GM18951 (cell line): Measurements from ENCODE around the gene GRIK4.

Source experiments
- POLR2A ChIP-seq: IDR thresholded peaks from 4 replicates; pipeline ENCODE4 v1.6.1; 2011; ENCODE audit warnings: mild to moderate bottlenecking; ENCODE audit not compliant: insufficient read length, insufficient read depth; ENCODE audit errors: extremely low read depth
- in situ Hi-C: fragments of 300-500 bp; cut with MboI; formaldehyde crosslinking; loops from one replicate; pipeline ENCODE4 v1.12.0; 2022; ENCODE audit warnings: low sequenced_read_pairs, mixed read lengths, inconsistent platforms; ENCODE audit not compliant: unreplicated experiment

The GRIK4 gene

DNA sequence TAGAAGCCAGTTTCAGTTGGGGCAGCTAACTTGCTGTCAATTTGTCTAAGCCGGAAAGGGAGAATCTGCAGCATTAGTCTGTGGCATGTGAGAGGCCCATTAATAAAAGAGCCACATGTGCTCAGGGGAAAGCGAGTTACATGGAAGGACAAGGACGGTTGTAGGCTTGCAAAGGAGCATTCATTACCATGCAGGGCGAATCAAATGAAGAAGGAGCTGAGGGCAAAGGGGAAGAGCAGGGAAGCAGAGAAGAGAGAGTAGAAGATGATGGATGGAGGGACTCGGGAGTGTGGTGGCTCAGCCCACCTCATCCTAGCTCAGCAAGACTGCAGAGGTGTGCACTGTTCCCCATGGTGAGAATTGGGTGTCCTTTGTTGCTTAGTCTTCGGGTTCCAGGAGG, 359.6 kb downstream of the GRIK4 start:
- in situ Hi-C loops: no loop called here
- TF ChIP-seq POLR2A: no peak

DNA sequence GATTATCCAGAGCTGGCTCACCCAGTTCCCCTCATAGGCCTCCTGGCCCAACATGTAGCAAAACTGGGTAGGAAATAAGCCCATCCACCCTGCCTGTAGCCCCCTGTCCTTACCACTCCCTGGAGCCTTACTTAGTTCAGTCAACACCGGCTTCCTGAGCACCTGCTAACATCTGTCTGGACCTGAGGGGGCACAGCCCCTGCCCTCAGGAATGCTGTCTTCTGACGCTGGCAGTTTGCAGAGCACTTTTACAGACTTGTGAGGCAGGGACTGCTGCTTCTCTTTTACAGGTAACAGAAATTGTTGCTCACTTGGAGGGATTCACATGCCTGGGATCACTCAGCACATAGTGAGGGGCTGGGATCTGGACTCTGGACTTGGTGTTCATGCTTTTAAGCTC, 360.4 kb downstream of the GRIK4 start:
- in situ Hi-C loops: no loop called here
- no peak for TF ChIP-seq POLR2A

DNA sequence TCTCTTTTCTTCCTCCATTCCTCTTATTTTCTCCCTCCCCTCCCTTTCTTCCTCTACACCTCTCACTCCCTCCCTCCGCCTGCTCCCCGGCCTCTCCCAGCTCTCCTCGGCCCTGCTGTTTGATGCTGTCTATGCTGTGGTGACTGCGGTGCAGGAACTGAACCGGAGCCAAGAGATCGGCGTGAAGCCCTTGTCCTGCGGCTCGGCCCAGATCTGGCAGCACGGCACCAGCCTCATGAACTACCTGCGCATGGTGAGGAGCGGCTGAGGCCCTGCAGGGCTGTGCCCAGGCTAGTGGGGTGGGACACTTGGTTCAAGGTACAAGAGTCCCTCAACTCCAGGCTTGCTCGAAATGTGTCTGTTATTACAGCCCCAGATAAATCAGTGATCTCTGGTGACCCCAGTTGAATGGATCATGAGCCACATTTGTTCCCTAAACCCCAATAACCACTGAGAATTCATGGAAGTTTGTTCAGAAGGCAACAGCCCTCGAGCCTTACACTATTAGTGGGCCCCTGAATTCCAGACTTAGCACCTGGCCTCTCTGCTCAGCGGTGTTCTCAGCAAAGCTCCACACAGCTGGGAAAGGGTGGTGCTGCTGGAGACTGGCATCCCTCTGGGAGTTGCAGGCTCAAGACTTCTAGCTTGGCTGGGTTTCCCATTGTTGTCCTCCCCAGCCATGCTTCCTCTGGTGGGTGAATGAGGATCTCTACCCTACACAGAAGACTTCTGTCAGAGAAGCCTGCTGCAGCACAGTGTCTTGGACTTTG, 362.6 kb downstream of the GRIK4 start:
- TF ChIP-seq POLR2A: no peak
- in situ Hi-C loops: no loop called here

DNA sequence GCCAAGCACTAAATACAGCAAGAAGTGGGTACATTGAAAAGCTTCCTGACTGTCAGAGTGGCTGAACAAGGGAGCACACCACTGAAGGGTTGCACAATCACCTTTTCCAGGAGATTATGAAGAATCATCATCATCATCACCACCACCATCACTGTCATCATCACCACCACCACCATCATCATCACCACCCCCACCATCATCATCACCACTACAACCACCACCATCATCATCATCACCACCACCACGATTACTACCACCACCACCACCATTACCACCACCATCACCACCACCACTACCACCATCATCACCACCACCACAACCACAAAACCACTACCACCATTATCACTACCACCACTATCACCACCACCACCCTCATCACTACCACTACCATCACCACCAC, 364.4 kb downstream of the GRIK4 start:
- in situ Hi-C loops: no loop called here
- no peak for TF ChIP-seq POLR2A

DNA sequence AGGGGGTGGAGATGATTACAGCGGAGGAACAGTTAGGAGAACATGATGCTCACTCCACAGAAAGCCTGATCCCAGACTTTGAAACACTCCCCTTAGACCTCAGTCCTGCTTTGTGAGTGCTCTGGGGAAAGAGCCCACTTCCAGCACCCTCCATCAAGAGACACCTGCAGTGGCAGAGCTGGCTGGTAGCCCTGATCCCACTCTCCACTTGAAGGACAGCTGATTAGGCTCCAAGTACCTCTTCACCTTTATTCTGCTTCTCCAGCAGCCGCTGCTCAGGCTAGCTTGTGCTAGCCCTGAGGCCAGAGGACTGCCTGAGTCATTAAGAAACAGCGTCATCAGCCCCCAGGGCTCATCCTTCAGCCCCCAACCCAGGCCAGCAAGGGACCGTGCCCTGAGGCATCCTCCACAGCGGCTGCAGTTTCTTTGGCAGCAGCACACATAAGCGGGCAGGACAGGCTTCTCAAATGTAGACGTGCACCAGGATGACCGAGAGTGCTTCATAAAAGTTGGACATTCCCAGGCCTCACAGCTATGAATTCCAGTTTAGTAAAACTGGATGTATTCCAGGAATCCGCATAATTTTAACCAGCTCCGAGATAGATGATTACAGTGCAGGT, 366.3 kb downstream of the GRIK4 start:
- no peak for TF ChIP-seq POLR2A
- in situ Hi-C loops: no loop called here

DNA sequence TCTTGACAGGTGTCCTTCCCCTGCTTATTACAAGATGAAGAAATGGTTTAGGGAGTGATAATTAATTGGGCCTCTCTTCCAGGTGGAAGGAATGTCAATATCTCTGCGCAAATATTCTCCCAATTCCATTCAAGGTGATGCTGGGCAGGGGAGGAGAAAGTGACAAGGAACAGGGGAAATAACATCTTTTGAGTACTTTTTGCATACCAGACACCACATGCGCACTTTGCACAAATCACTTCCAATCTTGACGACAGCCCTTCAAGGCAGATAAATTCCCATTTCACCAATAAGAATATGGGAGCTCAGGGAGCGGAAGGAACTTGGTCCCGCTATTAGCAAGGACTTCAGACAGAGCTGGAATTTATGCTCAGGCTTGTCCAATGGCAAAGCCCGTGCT, 367.2 kb downstream of the GRIK4 start:
- no peak for TF ChIP-seq POLR2A
- in situ Hi-C loops: no loop called here

DNA sequence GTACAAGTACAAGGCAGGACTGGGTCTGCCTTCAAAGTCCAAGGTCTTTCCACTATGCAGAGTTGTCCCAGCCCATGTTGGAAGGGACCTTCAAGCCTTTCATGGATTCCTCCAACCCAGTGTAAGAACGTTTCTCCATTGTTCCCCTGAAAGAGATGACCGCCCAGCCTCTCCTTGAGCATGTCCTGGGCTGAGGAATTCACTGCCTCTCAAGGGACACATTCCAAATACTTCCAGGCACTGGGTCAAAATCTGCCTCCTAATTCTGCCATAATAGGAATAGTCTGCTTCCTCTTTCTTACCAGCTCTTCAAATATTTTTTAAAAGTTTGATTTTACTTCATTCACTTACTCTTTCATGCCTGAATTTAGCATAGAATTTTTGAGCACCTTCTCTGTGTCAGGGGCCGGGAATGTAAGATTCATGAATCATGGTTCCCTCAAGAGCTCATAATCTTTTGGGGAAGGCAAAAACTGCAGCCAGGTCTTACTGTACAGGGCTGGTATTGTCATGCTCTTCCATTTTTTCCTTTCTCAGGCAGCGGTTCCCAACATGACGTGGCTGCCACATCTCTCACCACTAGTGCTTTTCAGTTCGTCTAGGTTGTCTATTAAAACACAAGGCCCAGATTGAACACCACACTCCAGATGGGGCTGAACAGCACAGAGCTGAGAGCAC, 369.1 kb downstream of the GRIK4 start:
- TF ChIP-seq POLR2A: no peak
- in situ Hi-C loops: no loop called here

DNA sequence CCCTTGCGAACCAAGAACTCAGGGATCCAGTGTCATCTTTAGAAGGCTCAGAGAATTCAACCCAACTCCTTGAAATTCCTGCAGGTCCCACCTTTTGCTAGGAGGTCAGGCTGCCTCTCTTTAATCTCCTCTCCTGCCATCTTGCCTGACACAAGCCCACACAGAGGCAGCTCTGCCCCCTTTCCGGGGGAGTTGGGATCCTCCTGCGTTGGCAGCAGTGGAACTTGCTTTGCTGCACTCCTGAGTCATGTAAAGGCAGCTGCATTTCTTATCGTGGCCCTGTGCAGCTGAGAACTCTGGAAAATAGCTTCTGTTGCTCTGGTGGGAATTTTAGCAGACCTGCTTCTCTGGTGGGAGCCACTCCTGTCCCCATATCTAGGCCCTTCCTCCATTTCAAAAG, 370.0 kb downstream of the GRIK4 start:
- in situ Hi-C loops: no loop called here
- TF ChIP-seq POLR2A: no peak

DNA sequence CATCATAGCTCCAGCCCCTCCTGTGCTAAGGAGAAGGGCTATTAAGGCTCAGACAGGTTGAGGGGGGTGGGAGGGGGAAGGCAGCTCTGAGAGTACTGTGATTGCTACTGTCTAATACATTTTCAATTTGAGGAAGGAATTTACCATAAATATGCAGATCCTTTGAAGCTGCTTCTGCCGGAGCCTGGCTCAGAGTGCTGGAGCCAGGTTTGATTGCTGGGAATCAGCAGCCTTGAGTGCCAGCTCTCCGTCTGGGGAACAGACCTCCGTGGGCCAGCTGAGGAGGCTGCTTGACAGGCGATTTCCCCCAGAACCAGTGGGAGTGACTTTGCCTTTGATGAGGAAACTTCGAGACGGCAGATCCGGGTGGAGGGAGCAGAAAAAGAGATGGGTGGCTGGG, 370.6 kb downstream of the GRIK4 start:
- TF ChIP-seq POLR2A: no peak
- in situ Hi-C loops: no loop called here

DNA sequence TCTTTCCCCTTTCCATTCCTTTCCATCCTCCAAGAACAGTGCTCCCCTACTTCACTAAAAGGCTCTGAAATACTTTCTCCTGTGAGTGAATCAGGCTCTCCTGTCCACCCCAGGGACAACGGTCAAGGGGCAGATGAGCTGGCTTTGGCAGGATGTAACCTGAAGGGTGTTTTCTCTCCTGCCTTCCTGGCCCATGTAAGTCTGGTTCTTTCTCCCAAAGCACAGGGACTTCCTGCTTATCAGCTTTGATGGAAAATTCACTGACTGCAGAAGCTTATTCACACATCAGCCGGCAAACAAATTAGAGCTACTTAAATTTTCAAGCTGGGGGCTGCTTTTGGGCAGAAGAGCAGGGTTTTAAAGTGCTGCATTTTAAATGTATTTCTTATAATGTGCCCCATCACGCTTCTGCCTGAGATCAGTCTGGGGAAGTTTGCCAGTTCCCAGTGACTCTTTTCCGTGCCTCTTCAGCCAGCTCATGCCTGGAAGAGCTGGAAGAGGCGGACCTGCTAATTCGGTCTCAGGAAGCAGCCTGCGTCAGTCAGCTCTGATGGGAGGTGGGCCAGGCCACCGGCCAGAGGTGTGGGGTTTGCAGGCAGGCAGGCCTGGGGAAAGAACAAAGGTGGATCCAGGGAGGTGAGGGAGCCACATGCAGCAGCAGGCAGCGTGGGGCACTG, 372.0 kb downstream of the GRIK4 start:
- in situ Hi-C loops: no loop called here
- TF ChIP-seq POLR2A: no peak

DNA sequence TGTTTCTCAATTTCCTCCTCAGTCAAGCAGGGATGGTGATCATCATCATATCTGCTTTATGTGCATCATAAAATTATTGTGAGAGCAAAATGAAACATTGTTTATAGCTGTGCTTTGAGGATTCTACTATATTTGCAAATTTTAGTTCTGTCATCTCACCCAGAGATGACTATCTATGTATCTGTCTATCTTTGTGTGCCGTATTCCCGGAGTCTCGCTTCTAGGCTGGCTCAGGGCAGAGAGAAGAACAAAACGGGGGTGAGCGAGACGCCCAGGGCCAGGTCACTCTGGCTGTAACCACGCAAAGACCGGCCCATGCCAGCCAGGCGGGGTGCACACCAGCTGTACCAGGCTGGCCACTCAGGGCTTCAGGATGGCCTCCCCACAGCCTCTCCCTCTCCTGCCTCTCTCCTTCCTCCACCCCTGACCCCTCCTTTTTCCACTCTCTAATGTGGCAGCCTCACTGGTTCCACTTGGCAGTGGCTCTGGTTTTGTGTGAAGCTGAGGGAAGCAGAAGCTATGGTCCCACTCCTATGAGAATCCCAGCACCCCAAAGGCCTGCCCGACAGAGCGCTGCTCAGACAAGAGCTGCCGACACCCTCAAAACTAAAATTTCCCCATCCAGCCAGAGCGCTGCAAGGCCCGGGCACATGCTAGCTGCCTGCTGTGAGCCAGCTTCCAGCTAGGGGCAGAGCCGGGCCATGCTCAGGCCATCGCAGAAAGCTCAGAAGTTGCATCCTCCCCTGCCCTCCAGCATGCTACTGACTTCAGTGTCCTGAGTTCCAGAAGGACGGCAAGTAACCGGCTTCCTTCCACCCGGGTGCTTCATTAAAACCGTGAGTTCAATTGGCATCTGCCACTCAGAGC, 372.8 kb downstream of the GRIK4 start:
- in situ Hi-C loops: no loop called here
- no peak for TF ChIP-seq POLR2A

DNA sequence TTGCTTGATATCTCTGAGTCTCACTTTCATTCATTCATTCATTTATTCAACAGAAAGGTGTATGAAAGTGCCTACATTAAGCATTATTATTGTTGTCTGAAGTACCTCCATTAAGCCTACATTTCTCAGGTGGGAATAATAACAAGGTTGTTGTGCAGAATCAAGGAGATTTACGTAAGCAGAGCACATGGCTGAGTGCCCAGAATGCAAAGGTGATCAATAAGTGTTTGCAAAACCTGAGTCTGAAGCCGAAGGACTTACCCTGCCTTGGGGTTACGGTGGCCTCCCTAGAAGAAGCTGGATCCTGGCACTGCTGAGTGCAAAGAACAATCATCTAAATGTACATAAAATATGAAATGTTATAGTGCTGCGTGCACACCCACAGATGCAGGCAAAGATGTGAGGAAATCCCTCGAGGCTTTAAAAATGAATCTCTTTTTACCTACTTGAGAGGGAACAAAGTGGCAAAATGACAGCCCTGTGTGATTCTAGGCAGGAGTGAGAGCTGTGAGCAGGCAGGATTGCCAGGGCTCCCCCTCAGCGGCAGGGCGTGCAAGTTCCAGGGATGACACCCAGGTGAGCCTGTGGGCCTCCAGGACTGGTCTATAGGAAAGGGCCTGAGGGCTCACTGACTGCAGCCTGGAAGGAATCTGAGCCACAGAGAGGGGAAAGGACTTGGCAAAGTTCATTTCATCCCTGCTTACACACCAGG, 379.2 kb downstream of the GRIK4 start:
- in situ Hi-C loops: no loop called here
- TF ChIP-seq POLR2A: no peak
